Measurements from ENCODE around the gene BCOR.
A peak's percentile ranks its signal among the peaks of the same experiment; 100 is the strongest.

BCOR gene

GRCh38 chrX:40011322-40012038, 86.3 kb downstream of the BCOR start:
- H3K27ac ChIP-seq = peak overlapping the region in 3 of 11 experiments; percentile 79 to 87 (median 84); a peak in 3 of 22 replicates

GRCh38 chrX:40010550-40011321, 87.0 kb downstream of the BCOR start:
- no peak for TF ChIP-seq Cebpa-rat (IDR thresholded peaks at IDR 0.05)
- H3K4me3 ChIP-seq = no peak overlapping the region
- H3K9me3 ChIP-seq (replicated peaks in 1 of 11) = peaks cover 40 to 75% (median 58%) of the 10 kb centered on the region in 11 experiments
- peaks cover 40 to 74% (median 68%) of the 10 kb centered on the region in 10 experiments for H3K4me1 ChIP-seq
- no peak overlapping the region for H3K9ac ChIP-seq
- peak overlapping the region; percentile 83 to 95 (median 92) for H3K4me2 ChIP-seq
- no peaks in the 10 kb centered on the region for H3K36me3 ChIP-seq
- peaks cover 59 to 80% (median 76%) of the 10 kb centered on the region in 11 experiments for H3K27me3 ChIP-seq
- no peak overlapping the region for H3K27ac ChIP-seq
- peaks cover 0 to 10% (median 0%) of the 10 kb centered on the region in 11 experiments; a peak in 7 of 22 replicates for H4K20me1 ChIP-seq

More at GRCh38 chrX:40011322-40012038, 86.3 kb downstream of the BCOR start:
- Histone ChIP-seq H3K4me2 (peak overlapping the region; percentile 83 to 95 (median 92)), H3K27me3 (peaks cover 51 to 73% (median 69%) of the 10 kb centered on the region in 11 experiments), H3K9me3 (replicated peaks in 1 of 11) (peaks cover 40 to 75% (median 58%) of the 10 kb centered on the region in 11 experiments), H4K20me1 (peaks cover 0 to 9% (median 0%) of the 10 kb centered on the region in 11 experiments; a peak in 6 of 22 replicates), H3K4me3 (peak overlapping the region in 7 of 10 experiments; percentile 57 to 71 (median 62); a peak in 7 of 20 replicates), H3K36me3 (no peaks in the 10 kb centered on the region), H3K9ac (peak overlapping the region in 8 of 11 experiments; percentile 74 to 85 (median 81); a peak in 11 of 22 replicates), H3K4me1 (peaks cover 35 to 66% (median 61%) of the 10 kb centered on the region in 10 experiments)
- TF ChIP-seq Cebpa-rat (IDR thresholded peaks at IDR 0.05) = no peak

- no peak overlapping the region for H3K27ac ChIP-seq
- no peak overlapping the region for H3K9ac ChIP-seq
- H3K4me1 ChIP-seq = peaks cover 47 to 77% (median 75%) of the 10 kb centered on the region in 10 experiments
- no peak overlapping the region for H3K4me3 ChIP-seq
- peaks cover 47 to 75% (median 58%) of the 10 kb centered on the region in 11 experiments for H3K9me3 ChIP-seq (replicated peaks in 1 of 11)
- H3K36me3 ChIP-seq = no peaks in the 10 kb centered on the region
- peak overlapping the region; percentile 72 to 95 (median 89) for H3K4me2 ChIP-seq
- peaks cover 0 to 11% (median 0%) of the 10 kb centered on the region in 11 experiments; a peak in 7 of 22 replicates for H4K20me1 ChIP-seq
- peaks cover 67 to 89% (median 85%) of the 10 kb centered on the region in 11 experiments for H3K27me3 ChIP-seq
- no peak for TF ChIP-seq Cebpa-rat (IDR thresholded peaks at IDR 0.05)
Observed at GRCh38 chrX:40009890-40010289, 87.9 kb downstream of the BCOR start.

GRCh38 chrX:40009462-40009851, 88.3 kb downstream of the BCOR start:
- Histone ChIP-seq H3K27me3 (peaks cover 72 to 93% (median 89%) of the 10 kb centered on the region in 11 experiments), H3K4me1 (peaks cover 47 to 82% (median 79%) of the 10 kb centered on the region in 10 experiments), H3K4me3 (peak overlapping the region in 5 of 10 experiments; percentile 45 to 61 (median 46); a peak in 5 of 20 replicates), H4K20me1 (peaks cover 0 to 11% (median 0%) of the 10 kb centered on the region in 11 experiments; a peak in 7 of 22 replicates), H3K9ac (peak overlapping the region in 2 of 11 experiments; percentile 18 to 44; a peak in 1 of 22 replicates), H3K9me3 (replicated peaks in 1 of 11) (peaks cover 47 to 73% (median 57%) of the 10 kb centered on the region in 11 experiments), H3K4me2 (peak overlapping the region; percentile 72 to 95 (median 89); a peak in 21 of 22 replicates), H3K36me3 (no peaks in the 10 kb centered on the region), H3K27ac (no peak overlapping the region; a peak in 1 of 22 replicates)
- TF ChIP-seq Cebpa-rat (IDR thresholded peaks at IDR 0.05) = no peak

GRCh38 chrX:40008791-40009461, 88.8 kb downstream of the BCOR start:
- no peak for TF ChIP-seq Cebpa-rat (IDR thresholded peaks at IDR 0.05)
- H3K36me3 ChIP-seq = no peaks in the 10 kb centered on the region
- peak overlapping the region in 1 of 11 experiments; percentile 26; a peak in 1 of 22 replicates for H3K27ac ChIP-seq
- peaks cover 77 to 98% (median 95%) of the 10 kb centered on the region in 11 experiments for H3K27me3 ChIP-seq
- peak overlapping the region; percentile 28 to 61 (median 46); a peak in 19 of 20 replicates for H3K4me3 ChIP-seq
- H3K4me1 ChIP-seq = peaks cover 47 to 87% (median 85%) of the 10 kb centered on the region in 10 experiments
- peak overlapping the region; percentile 72 to 95 (median 89) for H3K4me2 ChIP-seq
- H3K9me3 ChIP-seq (replicated peaks in 1 of 11) = peaks cover 46 to 68% (median 56%) of the 10 kb centered on the region in 11 experiments
- H3K9ac ChIP-seq = peak overlapping the region in 7 of 11 experiments; percentile 18 to 44 (median 31); a peak in 8 of 22 replicates
- H4K20me1 ChIP-seq = peaks cover 0 to 11% (median 0%) of the 10 kb centered on the region in 11 experiments; a peak in 7 of 22 replicates

GRCh38 chrX:40007756-40008705, 89.7 kb downstream of the BCOR start:
- Histone ChIP-seq H3K27ac (no peak overlapping the region), H3K4me3 (peak overlapping the region in 9 of 10 experiments; percentile 28 to 61 (median 45); a peak in 11 of 20 replicates), H3K4me1 (peaks cover 51 to 89% (median 85%) of the 10 kb centered on the region in 10 experiments), H3K36me3 (no peaks in the 10 kb centered on the region), H3K4me2 (peak overlapping the region; percentile 72 to 95 (median 89)), H4K20me1 (peaks cover 0 to 11% (median 0%) of the 10 kb centered on the region in 11 experiments; a peak in 7 of 22 replicates), H3K27me3 (peaks cover 83 to 99% (median 95%) of the 10 kb centered on the region in 11 experiments), H3K9ac (peak overlapping the region in 2 of 11 experiments; percentile 18 to 28; a peak in 4 of 22 replicates), H3K9me3 (replicated peaks in 1 of 11) (peaks cover 37 to 59% (median 47%) of the 10 kb centered on the region in 11 experiments)
- no peak for TF ChIP-seq Cebpa-rat (IDR thresholded peaks at IDR 0.05)

GRCh38 chrX:40007131-40007755, 90.5 kb downstream of the BCOR start:
- H3K4me3 ChIP-seq = no peak overlapping the region
- no peak for TF ChIP-seq Cebpa-rat (IDR thresholded peaks at IDR 0.05)
- peaks cover 0 to 11% (median 0%) of the 10 kb centered on the region in 11 experiments; a peak in 7 of 22 replicates for H4K20me1 ChIP-seq
- no peak overlapping the region for H3K9ac ChIP-seq
- H3K9me3 ChIP-seq (replicated peaks in 1 of 11) = peaks cover 29 to 51% (median 39%) of the 10 kb centered on the region in 11 experiments
- no peaks in the 10 kb centered on the region for H3K36me3 ChIP-seq
- H3K27ac ChIP-seq = no peak overlapping the region
- peak overlapping the region in 3 of 11 experiments; percentile 72 to 80 (median 79); a peak in 4 of 22 replicates for H3K4me2 ChIP-seq
- H3K4me1 ChIP-seq = peaks cover 47 to 87% (median 84%) of the 10 kb centered on the region in 10 experiments
- H3K27me3 ChIP-seq = peaks cover 79 to 91% (median 87%) of the 10 kb centered on the region in 11 experiments

Data from BLaER1 treated with 17β-estradiol and CSF1 and Interleukin-3, amounts not matched to agents 10 nM and 100 nM (cell line).